Measurements from ENCODE around the gene ADCYAP1R1. TPM values are rescaled to one million over a fixed set of nuclear protein-coding genes. Genes with fewer than 3 reads are reported as not detected.

The ADCYAP1R1 gene
- total RNA-seq, 1 donor from 2014 or later, result not detected

DNA sequence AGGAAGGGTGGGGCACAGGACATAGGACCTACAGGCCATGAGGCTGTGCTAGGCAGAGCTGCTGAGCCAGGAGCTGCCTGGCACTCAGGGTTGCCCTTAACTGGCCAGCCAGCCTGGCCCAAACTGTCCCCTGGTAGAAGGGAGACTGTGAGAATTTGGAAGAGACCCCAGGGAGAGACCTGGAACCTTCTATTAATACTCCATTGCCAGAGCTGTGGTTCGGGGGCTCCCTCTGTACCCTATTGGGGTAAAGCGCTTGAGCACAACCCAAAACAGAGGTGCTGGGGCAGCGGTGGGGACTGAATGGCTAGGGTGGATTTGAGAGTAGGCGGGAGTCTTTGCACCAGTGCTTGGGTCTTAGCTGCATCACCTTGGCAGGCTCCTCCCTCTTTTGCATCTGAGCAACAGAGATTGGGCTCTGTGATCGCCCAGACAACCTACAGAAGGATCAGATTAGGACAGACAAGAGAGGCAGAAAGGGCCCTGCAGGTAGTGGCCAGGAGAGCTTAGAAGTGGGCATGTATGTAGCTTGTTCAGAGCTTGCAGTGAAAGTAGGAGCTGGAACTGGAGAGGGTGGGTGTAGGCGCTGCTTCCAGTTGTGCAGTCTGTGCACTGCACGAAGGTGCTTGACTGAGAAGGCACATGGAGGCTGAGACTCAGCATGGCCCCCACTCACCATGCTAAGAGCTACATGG is 53.3 kb downstream of the ADCYAP1R1 start:
- DNase-seq (ENCODE audit: low read depth), result no peak
- TF ChIP-seq, protein P1, sequence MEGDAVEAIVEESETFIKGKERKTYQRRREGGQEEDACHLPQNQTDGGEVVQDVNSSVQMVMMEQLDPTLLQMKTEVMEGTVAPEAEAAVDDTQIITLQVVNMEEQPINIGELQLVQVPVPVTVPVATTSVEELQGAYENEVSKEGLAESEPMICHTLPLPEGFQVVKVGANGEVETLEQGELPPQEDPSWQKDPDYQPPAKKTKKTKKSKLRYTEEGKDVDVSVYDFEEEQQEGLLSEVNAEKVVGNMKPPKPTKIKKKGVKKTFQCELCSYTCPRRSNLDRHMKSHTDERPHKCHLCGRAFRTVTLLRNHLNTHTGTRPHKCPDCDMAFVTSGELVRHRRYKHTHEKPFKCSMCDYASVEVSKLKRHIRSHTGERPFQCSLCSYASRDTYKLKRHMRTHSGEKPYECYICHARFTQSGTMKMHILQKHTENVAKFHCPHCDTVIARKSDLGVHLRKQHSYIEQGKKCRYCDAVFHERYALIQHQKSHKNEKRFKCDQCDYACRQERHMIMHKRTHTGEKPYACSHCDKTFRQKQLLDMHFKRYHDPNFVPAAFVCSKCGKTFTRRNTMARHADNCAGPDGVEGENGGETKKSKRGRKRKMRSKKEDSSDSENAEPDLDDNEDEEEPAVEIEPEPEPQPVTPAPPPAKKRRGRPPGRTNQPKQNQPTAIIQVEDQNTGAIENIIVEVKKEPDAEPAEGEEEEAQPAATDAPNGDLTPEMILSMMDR (conservative IDR thresholded peaks at IDR 0.05; ENCODE audit: low read depth, low read length), result no peak
- no peak overlapping the region for H3K4me3 ChIP-seq (ENCODE audit: low read depth, low read length)

GRCh38 chr7:31106303-31107105 is 54.4 kb downstream of the ADCYAP1R1 start:
- no peak for DNase-seq (ENCODE audit: low read depth)
- TF ChIP-seq, protein P1 (conservative IDR thresholded peaks at IDR 0.05; ENCODE audit: low read depth, low read length), result no peak
- no peak overlapping the region for H3K4me3 ChIP-seq (ENCODE audit: low read depth, low read length)

GRCh38 chr7:31107106-31108090 is 55.3 kb downstream of the ADCYAP1R1 start:
- TF ChIP-seq, protein P1 (conservative IDR thresholded peaks at IDR 0.05; ENCODE audit: low read depth, low read length), result no peak
- DNase-seq (ENCODE audit: low read depth), result no peak
- H3K4me3 ChIP-seq (ENCODE audit: low read depth, low read length), result no peak overlapping the region

DNA sequence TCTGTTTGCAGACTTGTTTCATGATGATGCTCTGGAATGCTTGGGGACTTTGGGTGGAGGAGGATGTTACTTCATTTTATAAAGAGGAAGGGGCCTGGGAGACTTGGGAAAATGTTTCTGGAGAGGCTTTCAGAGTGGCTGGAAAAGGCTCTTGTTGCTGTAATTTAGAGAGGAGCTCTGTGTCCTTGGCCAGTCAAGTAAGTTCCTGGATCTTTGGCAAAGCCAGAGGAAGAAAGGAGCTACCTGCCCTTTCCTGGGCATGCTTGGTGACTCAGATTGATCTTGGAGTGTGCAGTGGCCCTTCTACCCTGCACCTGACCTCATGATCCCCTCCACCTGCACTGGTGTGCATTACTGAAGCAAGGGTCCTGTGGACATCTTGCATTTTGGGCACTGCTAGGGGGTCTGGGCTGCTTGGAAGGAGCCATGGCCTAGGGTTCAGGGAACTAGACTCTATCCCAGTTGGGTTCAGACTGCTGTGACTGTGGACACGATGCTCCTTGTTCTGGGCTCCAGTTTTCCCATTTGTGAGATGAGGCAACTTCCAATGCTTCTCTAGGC is 56.1 kb downstream of the ADCYAP1R1 start:
- no peak overlapping the region for H3K4me3 ChIP-seq (ENCODE audit: low read depth, low read length)
- TF ChIP-seq, protein P1 (conservative IDR thresholded peaks at IDR 0.05; ENCODE audit: low read depth, low read length), result no peak
- no peak for DNase-seq (ENCODE audit: low read depth)

- TF ChIP-seq, protein P1 (conservative IDR thresholded peaks at IDR 0.05; ENCODE audit: low read depth, low read length), result no peak
- no peak overlapping the region for H3K4me3 ChIP-seq (ENCODE audit: low read depth, low read length)
Observed at GRCh38 chr7:31109751-31110150, 57.6 kb downstream of the ADCYAP1R1 start.

DNA sequence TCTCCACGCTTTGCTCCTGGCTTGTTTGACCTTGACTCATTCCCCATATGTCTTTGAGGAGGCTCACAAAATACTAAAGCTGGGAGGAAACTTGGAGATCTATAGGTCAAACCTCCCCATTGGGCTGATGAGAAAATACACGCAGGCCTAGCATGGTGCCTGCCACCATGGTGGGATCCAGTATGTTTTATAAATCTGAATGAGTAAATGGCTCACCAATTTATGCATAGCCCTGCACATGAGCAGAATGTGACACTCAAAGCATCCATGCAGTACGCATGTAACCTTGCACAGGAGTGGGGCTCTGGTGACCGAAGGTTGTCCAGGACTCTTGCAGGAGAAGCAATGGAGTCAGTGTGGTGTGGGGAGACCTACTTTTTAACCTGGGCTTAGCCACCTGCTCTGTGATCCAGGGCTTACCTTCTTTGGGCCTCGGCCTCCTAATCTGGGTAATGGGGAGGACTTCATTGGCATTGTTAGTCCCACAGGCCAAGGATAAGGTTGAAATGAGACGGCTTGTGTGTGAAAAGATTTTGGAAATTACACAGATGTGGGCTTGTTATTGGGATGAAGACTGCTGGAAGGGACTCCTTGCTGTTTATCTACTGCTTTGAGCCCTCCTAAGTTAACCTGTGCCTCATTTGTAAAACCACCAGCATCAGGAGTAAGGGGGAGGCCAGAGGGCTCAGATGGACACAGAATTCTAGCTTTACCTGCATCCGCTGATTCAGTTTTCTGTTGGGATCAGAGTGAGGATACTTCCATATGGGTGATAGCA is 58.4 kb downstream of the ADCYAP1R1 start:
- H3K4me3 ChIP-seq (ENCODE audit: low read depth, low read length), result no peak overlapping the region
- DNase-seq (ENCODE audit: low read depth), result no peak
- TF ChIP-seq, protein P1 (conservative IDR thresholded peaks at IDR 0.05; ENCODE audit: low read depth, low read length), result no peak

More at GRCh38 chr7:31109751-31110150, 57.6 kb downstream of the ADCYAP1R1 start:
- DNase-seq (ENCODE audit: low read depth), result no peak

Data from epithelial cell of proximal tubule (primary cell).